ENCODE measurements around the gene FRMD4A.

Gene FRMD4A

DNA sequence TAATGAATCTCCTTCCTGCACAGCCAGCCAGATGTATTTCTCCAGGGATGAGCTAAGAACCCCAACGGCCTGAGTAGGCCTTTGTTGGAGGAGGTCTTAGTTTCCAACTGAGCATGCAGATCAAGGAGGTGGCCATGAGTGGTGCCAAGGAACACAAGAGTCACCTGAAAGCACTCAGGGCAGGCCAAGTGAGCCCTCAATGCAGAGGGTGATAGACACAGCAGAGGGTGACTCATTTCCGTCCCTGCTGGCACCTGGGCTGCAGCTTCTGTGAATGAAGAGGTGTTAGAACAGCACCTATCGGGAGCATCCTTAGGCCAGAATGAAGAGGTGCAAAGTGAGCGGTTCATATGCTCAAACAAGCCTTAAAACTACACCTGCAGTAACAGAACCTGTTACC, 211.8 kb downstream of the FRMD4A start:
- Histone ChIP-seq H3K9me2 (replicated peaks; ENCODE audit: control insufficient read depth, low read length) (no peaks in the 10 kb centered on the region), H3K27ac (ENCODE audit: low read depth, low read length) (no peak overlapping the region), H3K4me2 (ENCODE audit: low read length) (no peak overlapping the region), H3K4me3 (ENCODE audit: low read length) (no peak overlapping the region), H3K36me3 (ENCODE audit: control insufficient read depth, low read length) (no peaks in the 10 kb centered on the region), H3K9me3 (ENCODE audit: control insufficient read depth, insufficient read depth, low read length) (no peaks in the 10 kb centered on the region), H3K79me2 (ENCODE audit: control insufficient read depth, low read length) (no peaks in the 10 kb centered on the region), H3K27me3 (ENCODE audit: control insufficient read depth, low read length) (peaks cover 11% of the 10 kb centered on the region; the same call in 1 of the 2 replicates), H4K20me1 (ENCODE audit: control insufficient read depth, insufficient read depth, low read depth, low read length) (no peaks in the 10 kb centered on the region), H3K4me1 (ENCODE audit: control insufficient read depth, low read length) (no peaks in the 10 kb centered on the region), H3F3A (ENCODE audit: control insufficient read depth, insufficient read depth) (no peaks in the 10 kb centered on the region)
- TF ChIP-seq, protein P1, sequence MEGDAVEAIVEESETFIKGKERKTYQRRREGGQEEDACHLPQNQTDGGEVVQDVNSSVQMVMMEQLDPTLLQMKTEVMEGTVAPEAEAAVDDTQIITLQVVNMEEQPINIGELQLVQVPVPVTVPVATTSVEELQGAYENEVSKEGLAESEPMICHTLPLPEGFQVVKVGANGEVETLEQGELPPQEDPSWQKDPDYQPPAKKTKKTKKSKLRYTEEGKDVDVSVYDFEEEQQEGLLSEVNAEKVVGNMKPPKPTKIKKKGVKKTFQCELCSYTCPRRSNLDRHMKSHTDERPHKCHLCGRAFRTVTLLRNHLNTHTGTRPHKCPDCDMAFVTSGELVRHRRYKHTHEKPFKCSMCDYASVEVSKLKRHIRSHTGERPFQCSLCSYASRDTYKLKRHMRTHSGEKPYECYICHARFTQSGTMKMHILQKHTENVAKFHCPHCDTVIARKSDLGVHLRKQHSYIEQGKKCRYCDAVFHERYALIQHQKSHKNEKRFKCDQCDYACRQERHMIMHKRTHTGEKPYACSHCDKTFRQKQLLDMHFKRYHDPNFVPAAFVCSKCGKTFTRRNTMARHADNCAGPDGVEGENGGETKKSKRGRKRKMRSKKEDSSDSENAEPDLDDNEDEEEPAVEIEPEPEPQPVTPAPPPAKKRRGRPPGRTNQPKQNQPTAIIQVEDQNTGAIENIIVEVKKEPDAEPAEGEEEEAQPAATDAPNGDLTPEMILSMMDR (IDR thresholded peaks at IDR 0.05; ENCODE audit: low read depth, low read length, poor library complexity, severe bottlenecking) = no peak
- no peak for TF ChIP-seq EZH2phosphoT487 (IDR thresholded peaks at IDR 0.05; ENCODE audit: borderline replicate concordance, low read length)

DNA sequence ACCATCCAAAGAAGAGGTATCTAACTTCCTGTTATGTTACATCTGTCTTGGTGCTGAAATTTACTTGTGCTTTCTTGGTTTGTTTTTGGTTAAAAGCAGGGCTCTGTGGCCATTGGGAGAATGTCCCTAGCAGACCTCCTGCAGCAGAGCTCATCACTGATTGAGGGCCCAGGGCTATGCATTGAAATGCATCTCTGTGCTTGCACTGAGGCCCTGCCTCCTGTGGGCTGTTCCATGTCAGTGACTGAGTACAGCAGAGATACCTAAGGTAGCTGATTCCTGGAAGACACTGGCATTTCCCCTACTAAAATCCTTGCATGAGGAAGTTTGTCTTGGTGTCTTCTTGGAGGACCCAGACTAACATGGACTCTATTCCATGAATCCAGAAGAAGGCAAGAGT, 213.9 kb downstream of the FRMD4A start:
- peaks cover 13% of the 10 kb centered on the region; the same call in 1 of the 2 replicates for H3K27me3 ChIP-seq (ENCODE audit: control insufficient read depth, low read length)

DNA sequence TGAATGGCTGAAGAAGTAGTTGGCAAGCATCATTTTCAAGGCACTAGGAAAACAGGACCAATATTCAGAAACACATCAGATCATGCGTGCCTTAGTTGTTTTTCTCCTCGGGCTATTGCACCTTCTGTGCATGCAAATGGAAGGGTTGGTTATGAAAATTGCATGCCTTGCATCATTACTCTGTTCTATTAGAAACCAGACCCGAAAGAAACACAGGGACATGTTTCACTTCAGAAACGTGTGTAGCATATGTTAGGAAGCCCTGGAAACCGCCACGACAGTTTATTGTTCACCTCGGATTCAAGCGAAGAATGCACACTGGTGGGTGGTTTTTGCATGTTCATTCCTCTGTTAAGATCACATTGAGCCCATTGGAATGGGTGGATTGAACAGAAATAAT, 214.7 kb downstream of the FRMD4A start:
- Histone ChIP-seq H3K4me2 (ENCODE audit: low read length) (no peak overlapping the region), H3K27ac (ENCODE audit: low read depth, low read length) (no peak overlapping the region), H3F3A (ENCODE audit: control insufficient read depth, insufficient read depth) (no peaks in the 10 kb centered on the region), H3K4me3 (ENCODE audit: low read length) (no peak overlapping the region), H3K79me2 (ENCODE audit: control insufficient read depth, low read length) (no peaks in the 10 kb centered on the region), H3K36me3 (ENCODE audit: control insufficient read depth, low read length) (no peaks in the 10 kb centered on the region), H3K9me3 (ENCODE audit: control insufficient read depth, insufficient read depth, low read length) (no peaks in the 10 kb centered on the region), H3K9me2 (replicated peaks; ENCODE audit: control insufficient read depth, low read length) (no peaks in the 10 kb centered on the region), H4K20me1 (ENCODE audit: control insufficient read depth, insufficient read depth, low read depth, low read length) (no peaks in the 10 kb centered on the region), H3K27me3 (ENCODE audit: control insufficient read depth, low read length) (peaks cover 13% of the 10 kb centered on the region; the same call in 1 of the 2 replicates), H3K4me1 (ENCODE audit: control insufficient read depth, low read length) (no peaks in the 10 kb centered on the region)
- no peak for TF ChIP-seq EZH2phosphoT487 (IDR thresholded peaks at IDR 0.05; ENCODE audit: borderline replicate concordance, low read length)
- TF ChIP-seq, protein P1 (IDR thresholded peaks at IDR 0.05; ENCODE audit: low read depth, low read length, poor library complexity, severe bottlenecking) = no peak

More for the DNA sequence above, 213.9 kb downstream of the FRMD4A start:
- Histone ChIP-seq H3K4me1 (ENCODE audit: control insufficient read depth, low read length) (no peaks in the 10 kb centered on the region), H3K79me2 (ENCODE audit: control insufficient read depth, low read length) (no peaks in the 10 kb centered on the region), H4K20me1 (ENCODE audit: control insufficient read depth, insufficient read depth, low read depth, low read length) (no peaks in the 10 kb centered on the region), H3K4me2 (ENCODE audit: low read length) (no peak overlapping the region), H3F3A (ENCODE audit: control insufficient read depth, insufficient read depth) (no peaks in the 10 kb centered on the region), H3K9me2 (replicated peaks; ENCODE audit: control insufficient read depth, low read length) (no peaks in the 10 kb centered on the region), H3K36me3 (ENCODE audit: control insufficient read depth, low read length) (no peaks in the 10 kb centered on the region), H3K4me3 (ENCODE audit: low read length) (no peak overlapping the region), H3K9me3 (ENCODE audit: control insufficient read depth, insufficient read depth, low read length) (no peaks in the 10 kb centered on the region), H3K27ac (ENCODE audit: low read depth, low read length) (no peak overlapping the region)
- TF ChIP-seq EZH2phosphoT487 (IDR thresholded peaks at IDR 0.05; ENCODE audit: borderline replicate concordance, low read length) = no peak
- TF ChIP-seq, protein P1 (IDR thresholded peaks at IDR 0.05; ENCODE audit: low read depth, low read length, poor library complexity, severe bottlenecking) = no peak
